DND-41 (cell line): Measurements from ENCODE around the gene SOX6.

ENCODE experiments used
- ATAC-seq: fragments of 200-7000 bp; cut with Tn5 transposase; 3 replicates; pipeline ENCODE4 v1.9.1; 2021; ENCODE audit warnings: low read depth; ENCODE audit not compliant: insufficient read depth
- DNase-seq: peaks from one replicate; pipeline ENCODE4 v3.0.0-alpha.2; 2020
- H2AFZ ChIP-seq: 2 replicates; pipeline ENCODE4 v1.6.0; 2012; ENCODE audit warnings: low read depth, low read length
- H3K27ac ChIP-seq: 2 replicates; pipeline ENCODE4 v1.5.1; 2012; ENCODE audit warnings: low read length, inconsistent platforms
- H3K27me3 ChIP-seq: fragments of 200-600 bp; sonication (generic); 2 replicates; pipeline ENCODE4 v1.6.0; 2012; ENCODE audit warnings: low read length, mild to moderate bottlenecking, inconsistent platforms; ENCODE audit not compliant: insufficient read depth, poor library complexity
- H3K36me3 ChIP-seq: 2 replicates; pipeline ENCODE4 v1.5.1; 2012; ENCODE audit warnings: low read length, inconsistent platforms; ENCODE audit not compliant: insufficient read depth
- H3K4me1 ChIP-seq: 2 replicates; pipeline ENCODE4 v1.5.1; 2012; ENCODE audit warnings: mild to moderate bottlenecking, low read length; ENCODE audit not compliant: insufficient read depth
- H3K4me2 ChIP-seq: 2 replicates; pipeline ENCODE4 v1.6.0; 2012; ENCODE audit warnings: mild to moderate bottlenecking, moderate library complexity, low read length, inconsistent platforms; ENCODE audit not compliant: insufficient read depth
- H3K4me3 ChIP-seq, 2 experiments: fragments of 200-600 bp in 1 of 2; shearing (Covaris generic) in 1 of 2; 2 replicates each; pipeline ENCODE4 v1.5.1; 2012 to 2016; ENCODE audit warnings: inconsistent platforms in 2 of 2, low read length in 2 of 2, mild to moderate bottlenecking in 2 of 2, low read depth in 1 of 2, moderate library complexity in 1 of 2
- H3K79me2 ChIP-seq: 2 replicates; pipeline ENCODE4 v1.6.0; 2012; ENCODE audit warnings: low read length, inconsistent platforms; ENCODE audit not compliant: insufficient read depth
- H3K9ac ChIP-seq: 2 replicates; pipeline ENCODE4 v1.6.0; 2012; ENCODE audit warnings: low read depth, mild to moderate bottlenecking, inconsistent platforms, low read length, moderate library complexity
- H3K9me3 ChIP-seq: 2 replicates; pipeline ENCODE4 v1.5.1; 2012; ENCODE audit warnings: low read length, moderate library complexity, mild to moderate bottlenecking, inconsistent platforms; ENCODE audit not compliant: insufficient read depth, severe bottlenecking
- H4K20me1 ChIP-seq: 2 replicates; pipeline ENCODE4 v1.6.0; 2012; ENCODE audit warnings: low read length; ENCODE audit not compliant: insufficient read depth
- EZH2 ChIP-seq: IDR thresholded peaks from 3 replicates; pipeline ENCODE4 v1.6.1; 2012; ENCODE audit warnings: borderline replicate concordance, low read depth, mild to moderate bottlenecking, moderate library complexity, low read length, inconsistent platforms; ENCODE audit not compliant: severe bottlenecking
- TF ChIP-seq, protein P1 (sequence below): IDR thresholded peaks from 2 replicates; pipeline ENCODE4 v1.5.1; 2012; ENCODE audit warnings: borderline replicate concordance, low read length, moderate library complexity, mild to moderate bottlenecking; ENCODE audit not compliant: poor library complexity, severe bottlenecking; ENCODE audit errors: extremely low read depth

SOX6 gene

DNA sequence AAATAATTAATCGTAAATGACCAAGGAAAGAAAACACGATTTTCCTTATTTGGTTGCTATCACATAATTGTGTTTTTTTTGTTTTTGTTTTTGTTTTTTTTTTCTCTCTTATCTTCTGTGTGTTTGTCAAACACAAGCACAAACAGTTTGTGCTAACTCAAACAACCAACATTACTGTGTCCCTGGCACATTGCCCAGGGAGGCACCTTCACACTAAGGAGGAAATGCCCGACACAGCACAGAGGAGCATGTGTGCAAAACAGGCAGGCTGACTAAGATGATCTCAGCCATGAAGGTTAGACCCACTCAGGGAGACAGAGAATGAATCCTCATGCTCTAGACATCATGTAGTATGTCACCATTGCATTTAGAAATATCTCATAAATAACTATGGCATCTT, 130.1 kb downstream of the SOX6 start:
- Histone ChIP-seq H3K27me3 (peaks cover 2% of the 10 kb centered on the region), H3K9me3 (no peaks in the 10 kb centered on the region), H2AFZ (no peak overlapping the region), H3K9ac (no peak overlapping the region), H3K27ac (no peak overlapping the region), H3K4me2 (no peak overlapping the region), H3K4me1 (no peaks in the 10 kb centered on the region), H4K20me1 (no peaks in the 10 kb centered on the region), H3K4me3 (no peak overlapping the region), H3K79me2 (no peaks in the 10 kb centered on the region), H3K36me3 (no peaks in the 10 kb centered on the region)
- ATAC-seq: no peak
- TF ChIP-seq, protein P1, sequence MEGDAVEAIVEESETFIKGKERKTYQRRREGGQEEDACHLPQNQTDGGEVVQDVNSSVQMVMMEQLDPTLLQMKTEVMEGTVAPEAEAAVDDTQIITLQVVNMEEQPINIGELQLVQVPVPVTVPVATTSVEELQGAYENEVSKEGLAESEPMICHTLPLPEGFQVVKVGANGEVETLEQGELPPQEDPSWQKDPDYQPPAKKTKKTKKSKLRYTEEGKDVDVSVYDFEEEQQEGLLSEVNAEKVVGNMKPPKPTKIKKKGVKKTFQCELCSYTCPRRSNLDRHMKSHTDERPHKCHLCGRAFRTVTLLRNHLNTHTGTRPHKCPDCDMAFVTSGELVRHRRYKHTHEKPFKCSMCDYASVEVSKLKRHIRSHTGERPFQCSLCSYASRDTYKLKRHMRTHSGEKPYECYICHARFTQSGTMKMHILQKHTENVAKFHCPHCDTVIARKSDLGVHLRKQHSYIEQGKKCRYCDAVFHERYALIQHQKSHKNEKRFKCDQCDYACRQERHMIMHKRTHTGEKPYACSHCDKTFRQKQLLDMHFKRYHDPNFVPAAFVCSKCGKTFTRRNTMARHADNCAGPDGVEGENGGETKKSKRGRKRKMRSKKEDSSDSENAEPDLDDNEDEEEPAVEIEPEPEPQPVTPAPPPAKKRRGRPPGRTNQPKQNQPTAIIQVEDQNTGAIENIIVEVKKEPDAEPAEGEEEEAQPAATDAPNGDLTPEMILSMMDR: no peak
- no peak for TF ChIP-seq EZH2
- DNase-seq: no peak

DNA sequence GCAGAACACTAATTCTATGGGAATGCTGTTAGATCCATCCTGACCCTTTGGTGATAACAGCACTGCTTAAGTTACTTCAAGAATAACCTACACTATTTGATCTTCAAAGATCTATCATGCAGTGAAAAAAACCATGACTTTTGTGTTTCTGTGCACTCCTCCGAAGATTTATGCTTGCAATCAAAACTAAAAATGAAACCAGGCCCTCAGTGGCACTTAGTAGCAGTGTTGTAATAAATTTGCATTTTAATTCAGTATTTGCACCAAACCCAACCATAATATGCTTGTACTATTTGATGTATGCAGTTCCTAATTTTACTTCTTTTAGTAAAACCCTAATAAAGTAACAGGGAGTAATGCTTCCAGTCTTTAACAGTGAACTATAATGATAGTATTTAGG, 130.7 kb downstream of the SOX6 start:
- Histone ChIP-seq H3K27ac (no peak overlapping the region), H4K20me1 (no peaks in the 10 kb centered on the region), H3K4me3 (no peak overlapping the region), H3K4me1 (no peaks in the 10 kb centered on the region), H3K4me2 (no peak overlapping the region), H3K9me3 (no peaks in the 10 kb centered on the region), H3K27me3 (peaks cover 2% of the 10 kb centered on the region), H2AFZ (no peak overlapping the region), H3K9ac (no peak overlapping the region), H3K79me2 (no peaks in the 10 kb centered on the region), H3K36me3 (no peaks in the 10 kb centered on the region)
- ATAC-seq (no peak), DNase-seq (no peak)
- TF ChIP-seq EZH2: no peak
- TF ChIP-seq, protein P1: no peak

DNA sequence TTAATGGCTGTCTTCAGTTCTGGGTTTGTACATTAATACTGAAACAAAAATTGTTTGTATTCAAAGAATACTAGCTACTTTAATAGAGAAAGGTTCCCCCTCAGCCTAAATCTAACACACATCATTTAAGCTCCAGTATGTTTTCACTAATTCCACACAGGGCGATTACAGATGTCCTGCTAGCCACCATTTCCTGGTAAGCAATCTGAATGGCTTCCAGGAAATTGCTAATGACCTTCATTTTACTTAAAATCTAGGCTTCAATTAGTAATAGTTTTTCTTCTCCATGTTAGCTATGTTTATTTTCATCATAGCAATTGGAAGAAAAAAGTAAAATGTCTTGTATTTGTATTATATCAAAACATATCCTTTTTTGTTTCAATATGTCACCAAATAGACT, 132.8 kb downstream of the SOX6 start:
- ATAC-seq: no peak
- Histone ChIP-seq H3K27ac (no peak overlapping the region), H3K4me3 (no peak overlapping the region), H3K79me2 (no peaks in the 10 kb centered on the region), H4K20me1 (no peaks in the 10 kb centered on the region), H2AFZ (no peak overlapping the region), H3K4me2 (no peak overlapping the region), H3K9ac (no peak overlapping the region), H3K4me1 (no peaks in the 10 kb centered on the region), H3K36me3 (no peaks in the 10 kb centered on the region), H3K9me3 (no peaks in the 10 kb centered on the region), H3K27me3 (peaks cover 2% of the 10 kb centered on the region)
- no peak for DNase-seq
- no peak for TF ChIP-seq EZH2
- TF ChIP-seq, protein P1: no peak

DNA sequence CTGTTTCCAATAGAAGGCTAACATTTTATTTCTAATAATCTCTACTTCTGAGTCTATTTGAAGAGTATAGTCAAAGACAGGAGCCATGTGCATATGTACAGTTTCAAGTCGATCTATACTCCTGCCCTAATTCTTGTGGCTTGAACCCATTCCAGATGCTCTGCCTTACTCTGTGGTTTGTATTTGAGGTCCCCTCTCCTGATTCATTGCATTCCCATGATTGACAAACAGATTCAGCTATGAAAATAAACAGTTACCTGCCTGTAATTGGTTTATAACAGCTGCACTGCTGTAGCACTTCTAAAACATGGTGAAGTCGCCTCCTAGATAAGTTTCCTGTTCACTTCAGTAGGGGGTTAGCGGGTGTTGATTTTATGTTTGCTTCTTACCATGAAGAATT, 138.7 kb downstream of the SOX6 start:
- no peak for ATAC-seq
- DNase-seq: no peak
- H3K4me3 ChIP-seq: no peak overlapping the region
- no peak overlapping the region for H3K27ac ChIP-seq
- H3K9ac ChIP-seq: no peak overlapping the region
- no peaks in the 10 kb centered on the region for H3K9me3 ChIP-seq
- H3K4me2 ChIP-seq: no peak overlapping the region
- no peak overlapping the region for H2AFZ ChIP-seq
- no peaks in the 10 kb centered on the region for H4K20me1 ChIP-seq
- no peaks in the 10 kb centered on the region for H3K4me1 ChIP-seq
- H3K79me2 ChIP-seq: no peaks in the 10 kb centered on the region
- H3K27me3 ChIP-seq: peaks cover 5% of the 10 kb centered on the region
- no peak for TF ChIP-seq EZH2
- TF ChIP-seq, protein P1: no peak
- no peaks in the 10 kb centered on the region for H3K36me3 ChIP-seq
